ENCODE data around the gene NT5DC4.

The NT5DC4 gene

DNA sequence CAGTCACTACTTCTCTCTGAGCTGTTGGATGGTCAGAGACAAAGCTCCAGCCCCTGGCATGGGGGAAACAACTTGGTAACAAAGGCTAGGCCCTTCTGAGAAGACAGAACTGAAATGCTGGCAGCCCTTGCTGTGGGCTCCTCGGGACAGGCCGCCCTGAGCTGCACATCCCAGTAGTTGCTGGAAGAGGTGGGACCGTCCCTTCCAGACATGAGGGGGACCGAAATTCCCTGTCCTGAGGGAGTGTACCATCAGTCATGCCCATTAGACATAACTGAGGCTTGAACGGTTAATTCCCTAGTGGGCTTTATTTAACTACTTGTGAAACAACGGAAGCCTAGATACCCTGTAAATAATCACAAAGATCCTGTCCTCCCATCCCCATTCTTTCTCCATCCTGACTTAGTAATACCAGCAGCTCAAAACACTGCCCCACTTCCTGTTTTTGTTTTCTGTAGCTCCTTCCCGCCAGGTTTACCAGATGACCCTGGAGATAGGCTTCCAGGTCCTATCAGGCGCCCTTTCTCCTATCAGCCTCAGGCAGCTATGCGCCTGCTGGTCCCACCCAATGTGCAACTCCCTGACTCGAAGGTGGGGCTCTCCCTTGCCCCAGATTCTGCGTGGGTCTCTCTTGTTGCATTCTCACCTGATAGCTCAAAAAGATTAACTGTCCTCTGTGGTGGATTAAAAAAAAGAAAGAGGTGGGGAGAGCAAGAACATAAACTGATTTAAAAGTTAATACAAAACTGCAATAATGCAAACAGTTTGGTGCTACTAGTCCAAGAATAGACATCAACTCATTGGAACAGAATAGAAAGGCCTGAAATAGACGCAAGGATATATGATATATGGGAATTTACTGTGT lies 37.0 kb upstream of the NT5DC4 start:
- TF ChIP-seq CTCF (IDR thresholded peaks at IDR 0.05; ENCODE audit: low read depth, low read length, poor library complexity, severe bottlenecking), result no peak
- no peak for TF ChIP-seq EZH2phosphoT487 (IDR thresholded peaks at IDR 0.05; ENCODE audit: borderline replicate concordance, low read length)
- H3K4me1 ChIP-seq (ENCODE audit: control insufficient read depth, low read length), result peaks cover 6% of the 10 kb centered on the region
- H3K36me3 ChIP-seq (ENCODE audit: control insufficient read depth, low read length), result no peaks in the 10 kb centered on the region
- H3K27me3 ChIP-seq (ENCODE audit: control insufficient read depth, low read length), result peaks cover 8% of the 10 kb centered on the region
- H4K20me1 ChIP-seq (ENCODE audit: control insufficient read depth, insufficient read depth, low read depth, low read length), result no peaks in the 10 kb centered on the region
- H3K27ac ChIP-seq (ENCODE audit: low read depth, low read length), result no peak overlapping the region
- no peaks in the 10 kb centered on the region for H3K79me2 ChIP-seq (ENCODE audit: control insufficient read depth, low read length)
- H3K4me2 ChIP-seq (ENCODE audit: low read length), result no peak overlapping the region
- no peaks in the 10 kb centered on the region for H3K9me2 ChIP-seq (replicated peaks; ENCODE audit: control insufficient read depth, low read length)
- H3K9me3 ChIP-seq (ENCODE audit: control insufficient read depth, insufficient read depth, low read length), result no peaks in the 10 kb centered on the region
- no peaks in the 10 kb centered on the region for H3F3A ChIP-seq (ENCODE audit: control insufficient read depth, insufficient read depth)
- no peak overlapping the region for H3K4me3 ChIP-seq (ENCODE audit: low read length)

GRCh38 chr2:112684415-112684775 lies 36.4 kb upstream of the NT5DC4 start:
- H3K4me2 ChIP-seq (ENCODE audit: low read length), result no peak overlapping the region
- H3K4me3 ChIP-seq (ENCODE audit: low read length), result no peak overlapping the region
- H3K9me3 ChIP-seq (ENCODE audit: control insufficient read depth, insufficient read depth, low read length), result no peaks in the 10 kb centered on the region
- no peaks in the 10 kb centered on the region for H3F3A ChIP-seq (ENCODE audit: control insufficient read depth, insufficient read depth)
- no peaks in the 10 kb centered on the region for H3K79me2 ChIP-seq (ENCODE audit: control insufficient read depth, low read length)
- peaks cover 6% of the 10 kb centered on the region for H3K27me3 ChIP-seq (ENCODE audit: control insufficient read depth, low read length)
- TF ChIP-seq CTCF (IDR thresholded peaks at IDR 0.05; ENCODE audit: low read depth, low read length, poor library complexity, severe bottlenecking) (no peak), EZH2phosphoT487 (IDR thresholded peaks at IDR 0.05; ENCODE audit: borderline replicate concordance, low read length) (no peak)
- H4K20me1 ChIP-seq (ENCODE audit: control insufficient read depth, insufficient read depth, low read depth, low read length), result no peaks in the 10 kb centered on the region
- H3K27ac ChIP-seq (ENCODE audit: low read depth, low read length), result no peak overlapping the region
- peaks cover 6% of the 10 kb centered on the region for H3K4me1 ChIP-seq (ENCODE audit: control insufficient read depth, low read length)
- H3K36me3 ChIP-seq (ENCODE audit: control insufficient read depth, low read length), result no peaks in the 10 kb centered on the region
- H3K9me2 ChIP-seq (replicated peaks; ENCODE audit: control insufficient read depth, low read length), result no peaks in the 10 kb centered on the region

DNA sequence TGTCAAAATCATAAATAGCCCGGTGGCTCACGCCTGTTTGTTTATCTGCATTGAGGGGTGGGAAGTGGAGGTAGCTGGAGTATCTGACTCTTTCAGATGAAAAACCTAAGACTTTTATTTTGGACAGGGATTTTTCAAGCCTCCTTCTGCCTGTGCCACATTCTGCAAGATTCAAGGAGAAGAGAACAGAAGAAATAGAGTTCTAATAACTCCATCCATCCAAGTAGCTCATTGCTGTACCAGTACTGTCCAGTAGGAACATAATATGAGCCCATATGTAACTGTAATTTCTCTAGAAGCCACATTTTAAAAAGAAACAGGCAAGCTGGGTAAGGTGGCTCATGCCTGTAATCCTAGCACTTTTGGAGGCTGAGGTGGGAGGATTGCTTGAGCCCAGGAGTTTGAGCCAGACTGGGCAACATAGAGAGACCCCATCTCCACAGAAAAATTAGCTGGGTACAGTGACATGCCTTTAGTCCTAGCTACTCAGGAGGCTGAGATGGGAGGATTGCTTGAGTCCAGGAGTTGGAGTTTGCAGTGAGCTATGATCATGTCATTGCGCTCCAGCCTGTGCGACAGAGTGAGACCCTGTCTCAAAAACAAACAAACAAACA lies 35.4 kb upstream of the NT5DC4 start:
- Histone ChIP-seq H3K79me2 (ENCODE audit: control insufficient read depth, low read length) (no peaks in the 10 kb centered on the region), H3K4me1 (ENCODE audit: control insufficient read depth, low read length) (peaks cover 6% of the 10 kb centered on the region), H3K4me3 (ENCODE audit: low read length) (no peak overlapping the region), H3K27me3 (ENCODE audit: control insufficient read depth, low read length) (peaks cover 4% of the 10 kb centered on the region), H3K9me2 (replicated peaks; ENCODE audit: control insufficient read depth, low read length) (no peaks in the 10 kb centered on the region), H3K36me3 (ENCODE audit: control insufficient read depth, low read length) (no peaks in the 10 kb centered on the region), H3K4me2 (ENCODE audit: low read length) (no peak overlapping the region), H3K27ac (ENCODE audit: low read depth, low read length) (no peak overlapping the region), H4K20me1 (ENCODE audit: control insufficient read depth, insufficient read depth, low read depth, low read length) (no peaks in the 10 kb centered on the region), H3F3A (ENCODE audit: control insufficient read depth, insufficient read depth) (no peaks in the 10 kb centered on the region), H3K9me3 (ENCODE audit: control insufficient read depth, insufficient read depth, low read length) (no peaks in the 10 kb centered on the region)
- TF ChIP-seq EZH2phosphoT487 (IDR thresholded peaks at IDR 0.05; ENCODE audit: borderline replicate concordance, low read length) (no peak), CTCF (IDR thresholded peaks at IDR 0.05; ENCODE audit: low read depth, low read length, poor library complexity, severe bottlenecking) (peak; percentile 12)

All from DOHH2 (cell line).